Activated naive CD8-positive, alpha-beta T cell treated with anti-CD3 and anti-CD28 coated beads, Interleukin-2, amount 50 U/mL, for 16 hours (primary cell): ENCODE results near the gene ATG2A.
A peak's percentile ranks its signal among the peaks of the same experiment; 100 is the strongest.
"Not testable (repeated sequence)": the region's sequence is repeated elsewhere in the genome, so short reads cannot be mapped to it uniquely, and the experiment has no call there.

Source experiments
- DNase-seq: peaks from one replicate; pipeline ENCODE4 v3.0.0-alpha.2; 2020; ENCODE audit warnings: low read depth, low spot score

The ATG2A gene

DNA sequence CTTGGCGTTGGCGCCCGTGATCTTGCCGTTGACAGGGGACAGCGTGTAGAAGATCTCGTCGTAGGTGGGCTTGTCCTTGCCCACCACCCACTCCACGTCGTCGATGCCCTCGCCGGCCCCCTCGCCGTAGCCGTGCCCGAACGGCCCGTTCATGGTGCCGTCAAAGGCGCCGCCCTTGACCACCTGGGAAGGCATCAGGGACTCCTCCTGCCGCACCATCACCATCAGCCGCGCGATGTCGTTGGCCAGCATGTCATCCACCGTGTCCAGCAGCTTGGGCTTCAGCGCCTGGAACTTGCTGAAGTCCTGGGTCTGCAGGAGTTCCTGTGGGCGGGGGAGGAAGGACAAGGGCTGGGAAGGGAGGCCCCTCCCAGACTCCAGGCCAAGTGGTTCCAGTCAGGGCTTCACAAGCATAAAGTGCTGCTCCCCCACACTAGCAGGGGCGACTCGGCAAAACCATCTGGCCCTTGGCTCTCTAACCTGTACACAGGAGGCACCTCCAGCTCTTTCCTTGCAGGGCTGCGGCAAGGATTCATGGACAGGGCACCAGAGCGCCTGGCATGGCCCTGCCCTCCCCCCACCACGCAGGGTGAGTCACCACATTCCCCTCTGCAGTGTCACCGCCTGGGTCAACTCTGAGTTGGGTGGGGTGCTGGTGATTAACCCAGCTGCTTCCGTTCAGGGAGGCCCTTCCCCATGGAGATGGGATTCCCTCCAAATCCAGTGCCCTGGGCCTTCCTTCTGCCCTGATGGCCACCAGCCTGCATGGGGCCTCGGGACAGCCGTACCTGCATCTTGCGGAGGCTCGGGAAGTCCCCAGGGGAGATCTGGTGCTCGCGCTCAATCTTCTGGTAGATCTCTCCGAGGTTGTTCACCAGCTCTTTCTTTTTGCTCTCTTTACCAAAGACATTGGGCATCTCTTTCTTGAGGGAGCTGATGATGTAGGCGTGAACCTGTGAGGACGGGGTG, 62.2 kb downstream of the ATG2A start:
- no peak for DNase-seq

DNA sequence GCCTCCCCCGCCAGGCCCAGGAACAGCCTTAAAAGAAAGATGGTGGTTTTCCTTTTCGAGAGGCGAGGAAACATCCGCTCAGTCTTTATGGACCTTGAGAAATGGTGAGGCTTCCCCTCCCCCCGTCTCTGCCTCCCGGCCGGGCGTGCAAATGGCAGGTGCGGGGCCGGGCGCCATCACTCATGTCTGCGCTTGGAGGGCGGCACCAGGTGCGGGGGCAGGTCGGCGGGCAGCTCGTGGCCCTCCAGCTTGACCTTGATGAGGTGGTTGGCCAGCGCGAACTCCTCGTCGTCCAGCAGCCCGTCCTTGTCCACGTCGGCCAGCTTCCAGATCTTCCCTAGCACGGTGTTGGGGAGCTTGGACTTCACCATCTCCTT, 62.9 kb downstream of the ATG2A start:
- DNase-seq: no peak

DNA sequence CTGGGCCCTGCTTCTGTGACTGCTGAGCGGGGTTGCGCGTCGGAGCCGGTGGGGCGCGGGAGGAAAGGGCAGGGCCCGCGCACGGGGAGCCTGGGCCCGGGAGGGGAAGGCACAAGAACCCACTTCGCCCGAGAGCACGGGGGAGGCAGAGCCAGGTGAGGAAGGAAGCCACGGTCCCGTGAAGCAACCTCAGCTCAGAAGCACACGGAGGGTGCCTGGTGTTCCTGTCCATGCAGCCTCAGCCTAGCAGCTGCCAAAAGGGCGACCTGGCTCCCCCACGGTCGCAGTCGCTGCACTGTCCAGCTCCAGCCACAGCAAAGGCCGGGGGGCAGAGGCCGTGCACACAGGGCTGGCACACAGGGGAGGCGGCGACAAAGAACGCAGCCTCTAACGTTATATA, 63.3 kb downstream of the ATG2A start:
- no peak for DNase-seq

DNA sequence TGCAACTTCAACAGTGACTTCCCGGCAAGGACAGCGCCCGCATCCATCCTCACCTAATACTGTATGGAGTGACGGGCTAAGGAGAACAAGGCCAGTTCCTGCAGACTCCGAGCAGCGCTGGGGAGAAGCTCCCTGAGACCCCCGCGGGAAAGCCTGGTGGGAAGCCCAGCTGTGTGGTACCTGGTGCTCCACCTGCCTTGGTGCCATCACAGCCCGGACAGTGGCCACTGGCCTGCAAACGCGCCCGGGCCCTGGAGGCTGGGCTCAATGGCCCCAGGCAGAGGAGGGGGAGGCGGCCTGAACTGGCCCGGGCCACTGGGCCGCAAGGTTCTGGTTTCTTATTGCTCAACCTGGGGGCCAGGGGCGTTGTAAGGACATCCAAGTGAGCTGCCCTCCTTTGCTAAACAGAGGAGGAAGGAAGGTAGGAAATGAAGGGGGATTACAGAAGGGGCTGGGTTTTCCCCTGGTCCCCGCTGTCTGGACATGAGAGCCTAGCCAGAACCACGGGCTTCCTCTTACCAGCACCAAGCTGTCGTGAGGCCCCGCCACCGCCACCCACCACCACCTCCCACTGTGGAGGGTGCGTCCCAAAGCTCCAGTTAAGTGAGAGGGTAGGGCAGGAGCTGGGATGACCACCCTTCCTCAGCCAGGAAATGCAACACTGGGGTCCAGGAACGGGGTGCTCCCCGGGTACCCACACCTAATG, 64.1 kb downstream of the ATG2A start:
- no peak for DNase-seq

DNA sequence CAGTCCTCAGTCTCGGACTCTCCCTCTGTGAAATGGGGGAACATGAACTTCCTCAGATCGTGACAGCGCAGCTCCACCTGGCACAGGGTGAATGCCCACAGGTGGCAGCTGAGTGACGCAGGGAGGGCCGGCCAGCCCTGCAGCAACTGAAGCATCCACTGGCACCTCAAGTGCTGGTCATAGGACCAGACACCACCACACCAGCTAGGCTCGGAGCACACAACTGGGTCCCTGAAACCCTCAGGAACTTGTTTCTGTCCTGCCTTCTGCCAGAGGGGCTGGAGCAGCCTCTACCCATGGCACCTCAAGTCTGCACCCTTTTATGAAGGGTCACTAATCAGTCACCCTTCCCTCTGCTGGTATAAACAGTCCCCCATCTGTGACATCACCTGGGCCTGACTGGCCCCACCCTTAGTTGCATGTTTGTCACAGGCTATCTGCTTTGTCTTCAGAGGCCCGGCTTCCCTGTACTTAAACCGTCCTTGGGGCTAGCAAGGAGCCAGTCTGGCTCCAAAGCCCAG, 65.1 kb downstream of the ATG2A start:
- no peak for DNase-seq

DNA sequence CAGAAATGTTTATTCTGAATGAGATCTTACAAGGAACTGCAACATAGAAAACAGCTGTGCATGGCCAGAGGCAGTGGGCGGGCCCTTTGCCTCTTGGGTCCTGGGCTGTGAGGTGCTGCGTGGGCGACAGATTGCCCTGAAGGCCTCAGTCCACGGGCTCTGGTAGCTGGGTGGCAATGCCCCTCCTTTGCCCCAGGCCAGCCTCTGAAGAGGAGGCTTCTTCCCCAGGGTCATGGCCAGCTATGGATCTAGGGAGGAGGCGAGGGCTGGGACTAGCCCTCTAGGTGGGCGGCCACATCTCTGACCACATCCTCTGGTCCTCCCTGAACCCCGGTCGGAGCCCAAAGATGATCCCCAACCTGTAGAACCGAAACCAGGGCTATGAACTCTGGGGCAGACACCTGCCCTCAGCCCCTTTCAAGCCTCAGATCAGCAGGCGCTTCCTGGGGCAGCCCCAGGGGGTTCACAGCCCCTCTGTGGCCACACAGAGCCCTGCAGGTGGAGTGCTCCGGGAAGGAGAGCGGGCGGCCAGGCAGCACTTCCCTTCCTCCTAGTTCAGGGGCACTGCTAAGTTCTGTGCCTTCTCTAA, 65.9 kb downstream of the ATG2A start:
- no peak for DNase-seq

DNA sequence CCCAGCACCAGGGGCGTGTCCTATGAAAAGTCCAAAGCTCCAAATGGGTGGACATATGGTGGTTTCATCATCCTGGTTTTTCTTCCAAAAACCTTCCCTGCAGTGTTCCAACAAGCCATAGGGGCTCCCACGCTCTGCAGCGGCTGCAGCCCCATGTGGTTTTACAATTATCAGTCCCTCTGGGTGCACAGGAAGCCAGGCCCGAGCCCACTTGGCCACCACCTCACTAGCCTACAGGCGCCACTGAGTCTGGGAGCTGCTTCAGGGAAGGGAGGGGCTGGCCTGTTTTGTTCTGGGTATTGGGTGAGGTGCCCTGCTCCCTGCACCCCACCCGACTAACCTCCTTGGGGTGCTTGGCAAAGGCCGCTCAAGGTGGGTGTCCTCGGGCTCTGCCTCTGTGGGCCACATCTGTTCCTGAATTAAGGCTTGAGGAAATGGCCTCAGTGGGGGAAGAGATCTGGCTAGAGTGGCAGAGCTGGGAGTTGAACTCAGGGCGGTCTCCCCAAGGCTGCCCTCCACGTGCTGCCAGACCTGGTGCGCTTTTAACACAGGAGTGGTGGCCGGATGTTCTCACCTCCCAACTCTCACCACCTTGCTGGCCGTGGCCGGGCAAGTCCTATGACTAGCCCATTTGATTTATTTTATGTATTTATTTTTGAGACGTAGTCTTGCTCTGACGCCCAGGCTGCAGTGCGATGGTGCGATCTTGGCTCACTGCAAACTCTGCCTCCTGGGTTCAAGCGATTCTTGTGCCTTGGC, 67.2 kb downstream of the ATG2A start:
- no peak for DNase-seq

DNA sequence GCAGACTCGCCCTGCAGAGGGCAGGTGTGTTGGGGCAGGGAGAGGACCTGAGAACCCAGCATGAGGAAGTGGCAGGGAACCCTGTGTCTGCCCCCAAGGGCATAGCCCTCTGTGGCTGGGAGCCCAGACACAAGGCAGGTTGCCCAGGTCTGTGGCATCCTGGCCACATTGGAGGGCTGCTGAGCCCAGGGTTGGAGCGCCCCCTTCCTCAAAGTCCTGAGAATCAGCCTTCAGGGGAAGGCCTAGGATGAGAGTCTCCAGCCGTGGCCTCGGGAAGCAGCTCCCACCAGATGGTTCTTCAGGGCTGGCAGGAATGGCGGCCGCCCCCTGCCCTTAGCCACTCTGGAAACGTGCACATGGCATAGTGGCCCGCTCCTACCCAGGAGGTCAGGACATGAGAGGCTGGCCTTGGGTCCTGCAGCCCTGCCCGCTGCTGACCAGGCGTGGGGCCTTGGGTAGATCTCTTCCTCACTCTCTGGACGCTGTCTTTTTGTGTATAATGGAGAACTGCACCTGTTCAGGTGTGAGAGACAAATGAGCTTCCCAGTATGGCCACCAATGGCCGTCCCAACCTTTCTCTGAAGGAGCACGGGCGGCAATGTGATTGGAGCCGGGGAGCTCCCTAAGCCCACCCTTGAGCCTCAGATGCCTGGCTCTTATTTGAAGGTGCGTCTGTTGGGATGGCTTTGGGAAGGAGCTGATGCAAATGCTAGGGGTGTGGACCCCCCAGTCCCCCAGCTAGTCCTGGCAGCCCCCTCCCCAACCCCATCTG, 68.0 kb downstream of the ATG2A start:
- DNase-seq: no peak

DNA sequence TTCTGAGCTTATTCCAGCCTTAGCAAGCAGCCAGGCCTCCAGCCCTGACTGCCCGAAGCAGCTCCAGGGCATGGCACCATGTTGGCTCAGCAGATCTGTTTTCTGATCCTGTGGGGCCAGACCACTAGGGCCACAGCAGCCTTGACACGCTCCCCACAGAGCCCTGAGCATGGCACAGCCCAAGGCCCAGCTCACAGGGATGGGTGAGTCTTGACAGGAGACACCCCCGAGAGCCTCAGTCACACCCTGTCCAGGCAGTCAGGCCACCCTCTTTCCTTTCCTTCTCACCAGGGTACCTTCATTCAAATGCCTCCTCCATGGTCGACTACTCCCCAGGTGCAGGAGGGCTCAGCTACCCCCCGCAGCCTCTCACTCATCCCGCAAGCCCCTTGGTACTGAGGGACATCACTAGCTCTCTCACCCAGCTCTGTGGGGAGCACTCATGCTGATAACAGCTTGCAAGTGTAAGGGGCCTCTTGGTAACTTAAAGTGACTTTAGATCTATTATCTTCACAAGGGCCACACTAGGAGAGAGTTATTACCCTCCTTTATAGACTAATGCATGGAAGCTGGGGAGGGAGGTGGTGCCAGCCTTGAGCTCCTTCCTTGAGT, 68.7 kb downstream of the ATG2A start:
- DNase-seq: no peak

DNA sequence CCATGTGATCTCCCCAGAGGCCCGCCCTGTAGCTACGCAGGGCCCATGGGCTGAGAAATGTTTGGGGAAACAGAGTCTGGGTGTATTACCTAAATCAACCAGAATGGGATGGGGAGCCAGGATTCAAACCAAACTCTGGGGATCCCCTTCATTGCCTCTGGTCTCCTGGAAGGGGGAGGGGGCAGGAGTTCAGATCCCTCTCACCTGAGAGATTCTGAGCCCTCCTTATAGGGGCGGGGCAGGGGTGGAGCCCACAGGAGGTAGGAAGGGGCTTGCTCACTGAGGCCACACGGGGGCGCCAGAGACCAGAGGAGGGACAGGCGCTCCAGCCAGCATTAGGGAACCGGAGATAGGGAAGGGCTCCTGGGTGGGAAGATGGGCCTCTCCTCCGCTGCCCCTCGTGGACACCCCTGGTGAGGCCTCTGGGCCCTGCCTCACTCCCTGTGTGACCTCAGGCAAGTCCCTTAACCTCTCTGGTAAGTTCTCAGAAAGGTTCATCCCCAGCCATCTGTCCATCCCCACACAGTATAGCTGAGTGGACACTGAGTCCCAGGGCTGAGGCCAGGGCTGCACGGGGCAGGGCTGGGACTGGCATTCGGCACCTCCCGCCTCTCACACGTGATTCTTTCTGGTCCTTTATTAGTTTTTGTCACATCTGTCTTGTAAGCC, 69.9 kb downstream of the ATG2A start:
- peak; percentile 81 for DNase-seq

DNA sequence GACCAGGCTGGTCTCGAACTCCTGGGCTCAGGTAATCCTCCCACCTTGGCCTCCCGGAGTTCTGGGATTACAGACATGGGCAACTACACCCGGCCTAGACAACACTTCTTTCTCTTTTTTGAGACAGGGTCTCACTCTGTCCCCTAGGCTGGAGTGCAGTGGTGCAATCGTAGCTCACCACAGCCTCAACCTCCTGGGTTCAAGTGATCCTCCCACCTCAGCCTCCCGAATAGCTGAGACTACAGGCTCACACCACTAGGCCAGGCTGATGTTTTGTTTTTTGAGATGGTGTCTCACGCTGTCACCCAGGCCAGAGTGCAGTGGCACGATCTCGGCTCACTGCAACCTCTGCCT, 71.3 kb downstream of the ATG2A start:
- DNase-seq: not testable (repeated sequence)

DNA sequence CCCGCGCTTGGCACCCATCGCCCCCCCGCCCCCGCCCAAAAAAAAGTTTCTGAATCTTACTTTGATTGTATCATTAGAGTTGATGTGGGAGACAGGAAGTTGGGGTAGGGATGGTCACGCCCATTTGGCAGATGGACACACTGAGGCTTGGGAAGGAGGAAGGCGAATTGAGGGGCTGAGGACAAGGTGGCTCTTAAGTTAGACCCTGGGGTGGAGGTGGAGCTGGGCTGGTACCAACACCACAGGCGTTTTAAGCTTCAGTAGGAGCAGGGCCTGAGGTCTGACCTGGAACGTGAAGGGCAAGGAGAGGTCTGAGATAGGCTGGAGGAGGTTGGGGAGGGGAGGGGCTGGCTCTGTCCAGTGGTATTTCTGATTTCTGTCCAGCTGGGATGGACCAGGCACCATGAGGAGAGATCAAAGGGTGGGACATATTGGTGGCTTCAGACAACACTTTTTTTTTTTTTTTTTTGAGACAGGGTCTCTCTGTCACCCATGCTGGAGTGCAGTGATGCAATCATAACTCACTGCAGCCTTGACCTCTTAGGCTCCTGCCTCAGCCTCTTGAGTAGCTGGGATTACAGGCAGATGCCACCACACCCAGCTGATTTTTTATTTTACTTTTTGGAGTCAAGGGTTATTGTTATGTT, 71.8 kb downstream of the ATG2A start:
- no peak for DNase-seq
